GM12891 (cell line): ENCODE data around the gene ARMH1.
A peak's percentile ranks its signal among the peaks of the same experiment; 100 is the strongest.
"Not testable (repeated sequence)": the region's sequence is repeated elsewhere in the genome, so short reads cannot be mapped to it uniquely, and the experiment has no call there.

ENCODE experiments used
- DNase-seq: peaks from one replicate; pipeline ENCODE4 v3.0.0; 2011; ENCODE audit warnings: low spot score; ENCODE audit not compliant: insufficient read length
- FAIRE-seq: peaks from 2 replicates; lab custom pipeline; 2011; peaks lifted over from hg19 to GRCh38; lab: Jason Lieb, UNC
- PAX5 ChIP-seq: IDR thresholded peaks from 2 replicates; pipeline ENCODE4 v1.6.1; 2011; ENCODE audit warnings: low read length, moderate library complexity, mild to moderate bottlenecking; ENCODE audit not compliant: insufficient read depth, severe bottlenecking
- POLR2A ChIP-seq: IDR thresholded peaks from 2 replicates; pipeline ENCODE4 v1.6.1; 2011; ENCODE audit warnings: low read depth, low read length, control low read depth
- POLR2AphosphoS5 ChIP-seq: IDR thresholded peaks from 2 replicates; pipeline ENCODE4 v1.6.1; 2011; ENCODE audit warnings: low read depth, low read length, control low read depth
- POU2F2 ChIP-seq: IDR thresholded peaks from 2 replicates; pipeline ENCODE4 v1.6.1; 2011; ENCODE audit warnings: low read depth, mild to moderate bottlenecking, control low read depth, low read length, moderate library complexity
- SPI1 ChIP-seq: IDR thresholded peaks from 2 replicates; pipeline ENCODE4 v1.6.1; 2011; ENCODE audit warnings: low read depth, low read length, control low read depth
- TAF1 ChIP-seq: IDR thresholded peaks from 2 replicates; pipeline ENCODE4 v1.6.1; 2011; ENCODE audit warnings: low read depth, low read length, control low read depth

ARMH1 gene

DNA sequence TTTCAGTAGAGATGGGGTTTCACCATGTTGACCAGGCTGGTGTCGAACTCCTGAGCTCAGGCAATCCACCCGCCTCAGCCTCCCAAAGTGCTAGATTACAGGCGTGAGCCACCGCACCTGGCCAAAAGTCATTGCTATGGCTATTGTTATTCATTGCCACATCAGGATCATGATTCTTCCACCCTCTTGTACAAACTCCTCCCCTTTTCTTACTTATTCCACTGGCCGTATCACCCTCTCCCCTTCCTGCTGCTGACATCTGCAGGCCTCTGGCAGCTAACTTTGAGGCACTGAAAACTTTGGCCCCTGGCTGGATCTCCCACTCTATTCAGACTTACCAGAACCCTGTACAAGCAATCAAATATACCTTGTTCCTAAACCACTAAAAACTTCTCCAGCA, 11.1 kb upstream of the ARMH1 start:
- TF ChIP-seq POU2F2 (no peak), PAX5 (no peak), POLR2A (no peak), SPI1 (no peak), TAF1 (no peak), POLR2AphosphoS5 (no peak)
- FAIRE-seq (no peak), DNase-seq (no peak)

DNA sequence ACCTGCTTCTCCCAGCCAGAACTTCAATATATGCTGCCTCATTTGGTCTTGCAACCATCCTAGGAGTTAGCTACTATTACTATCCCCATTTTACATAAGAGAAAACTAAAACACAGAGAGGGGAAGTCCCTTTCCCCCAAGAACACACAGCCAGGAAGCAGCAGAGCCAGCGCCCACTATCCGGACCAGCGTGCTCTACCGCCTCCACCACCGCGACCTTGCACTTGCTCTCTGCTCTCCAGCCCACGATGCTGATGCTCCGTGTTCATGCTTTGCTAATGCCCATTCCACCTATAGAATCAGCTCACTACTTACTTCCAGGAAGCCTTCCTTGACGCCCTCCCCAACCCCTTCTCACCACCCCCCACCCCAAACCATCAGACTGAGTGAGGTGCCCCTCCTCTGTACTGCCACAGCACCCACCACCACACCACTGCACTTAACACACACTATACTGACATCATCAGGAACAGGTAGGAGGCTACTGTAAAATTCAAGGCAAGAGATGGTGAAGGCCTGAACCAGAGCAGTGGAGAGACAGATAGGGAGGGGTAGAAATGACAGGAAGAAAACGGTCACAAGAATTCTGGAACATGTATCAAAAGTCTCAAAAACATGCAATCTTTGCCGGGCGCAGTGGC, 9.7 kb upstream of the ARMH1 start:
- DNase-seq (no peak), FAIRE-seq (peak; percentile 98)
- TF ChIP-seq POU2F2 (no peak), PAX5 (no peak)

DNA sequence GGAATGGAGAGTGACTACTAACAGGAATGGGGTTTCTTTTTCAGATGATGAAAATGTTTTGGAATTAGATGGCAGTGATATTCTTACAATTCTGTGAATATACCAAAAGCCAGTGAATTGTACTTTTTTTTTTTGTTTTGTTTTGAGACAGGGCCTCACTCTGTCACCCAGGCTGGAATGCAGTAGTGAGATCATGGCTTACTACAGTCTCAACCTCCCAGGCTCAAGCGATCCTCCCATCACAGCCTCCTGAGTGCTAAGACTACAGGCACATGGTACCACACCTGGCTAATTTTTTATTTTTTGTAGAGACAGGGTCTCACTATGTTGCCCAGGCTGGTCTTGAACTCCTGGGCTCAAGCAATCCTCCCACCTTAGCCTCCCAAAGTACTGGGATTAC, 7.8 kb upstream of the ARMH1 start:
- DNase-seq, FAIRE-seq: not testable (repeated sequence)

DNA sequence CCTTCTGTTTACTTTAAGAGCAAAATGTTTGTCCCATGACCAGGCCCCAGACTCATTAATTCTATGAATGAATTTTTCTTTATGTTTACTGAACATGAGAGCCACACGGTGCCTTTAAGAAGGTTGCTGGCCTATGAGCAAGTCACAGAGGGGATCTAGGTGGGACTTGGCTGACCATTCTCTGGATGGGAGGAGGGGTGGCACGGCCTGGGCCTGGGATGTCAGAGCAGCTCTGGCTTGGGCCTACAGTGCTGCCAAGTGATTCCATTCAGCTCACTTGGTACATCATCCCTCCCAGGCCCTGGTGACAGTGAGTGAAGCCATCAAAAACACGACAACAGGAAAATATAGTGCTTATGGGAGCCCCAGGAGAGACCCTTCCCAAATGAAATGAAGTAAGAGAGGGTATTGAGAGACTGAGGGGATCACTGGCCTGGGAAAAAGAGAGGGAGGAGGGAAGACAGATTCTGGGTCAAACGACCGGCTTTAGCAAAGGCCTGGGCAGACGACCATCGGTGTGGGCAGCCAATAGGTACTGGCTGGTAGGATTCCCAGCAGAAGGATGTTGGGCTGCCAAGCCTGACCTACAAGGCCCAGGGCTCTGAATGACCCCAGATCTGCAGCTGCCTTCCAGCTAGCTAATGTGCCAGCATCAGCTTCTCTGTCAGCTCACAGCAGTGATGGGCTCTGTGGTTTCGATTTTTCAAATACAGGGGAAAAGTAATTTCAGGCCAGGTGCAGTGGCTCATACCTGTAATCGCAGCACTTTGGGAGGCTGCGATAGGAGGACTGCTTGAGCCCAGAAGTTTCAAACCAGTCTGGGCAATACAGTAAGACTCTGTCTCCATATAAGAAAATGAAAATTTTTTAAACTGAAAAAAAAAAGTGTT, 3.5 kb upstream of the ARMH1 start:
- TF ChIP-seq POLR2AphosphoS5: no peak
- TF ChIP-seq SPI1: no peak
- TF ChIP-seq PAX5: no peak
- DNase-seq (no peak), FAIRE-seq (no peak)

DNA sequence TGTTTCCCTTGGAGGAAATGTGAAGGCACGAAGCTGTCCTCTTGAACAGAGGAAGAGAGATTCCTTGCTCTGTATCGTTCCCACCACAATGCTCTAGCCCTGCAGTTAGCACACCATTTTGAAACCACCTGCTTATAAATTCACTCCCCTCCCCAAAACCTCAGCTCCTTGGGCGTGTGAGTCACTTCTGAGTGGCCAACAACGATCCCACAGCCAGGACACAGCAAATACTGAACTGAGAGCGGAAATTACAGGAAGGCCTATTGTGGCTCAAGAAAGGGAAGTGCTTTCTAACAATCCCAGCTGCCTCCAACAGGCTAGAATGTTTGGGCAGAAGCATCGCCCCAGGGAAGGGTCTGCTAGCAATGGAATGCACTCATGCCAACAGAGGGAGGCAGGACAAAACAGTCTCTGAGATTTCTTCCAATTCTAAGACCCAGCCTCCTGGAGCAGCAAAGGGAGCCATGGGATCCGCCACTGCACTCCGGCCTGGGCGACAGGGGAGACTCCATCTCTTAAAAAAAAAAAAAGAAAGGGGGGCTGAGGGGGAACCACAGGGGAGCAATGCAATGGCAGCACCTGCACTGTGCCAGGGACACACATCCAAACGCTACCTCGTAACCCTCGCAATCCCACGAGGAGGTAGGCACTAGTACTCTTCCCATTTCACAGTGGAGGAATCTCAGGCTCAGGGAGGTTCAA, 2.1 kb upstream of the ARMH1 start:
- DNase-seq: no peak
- FAIRE-seq: peak; percentile 91

DNA sequence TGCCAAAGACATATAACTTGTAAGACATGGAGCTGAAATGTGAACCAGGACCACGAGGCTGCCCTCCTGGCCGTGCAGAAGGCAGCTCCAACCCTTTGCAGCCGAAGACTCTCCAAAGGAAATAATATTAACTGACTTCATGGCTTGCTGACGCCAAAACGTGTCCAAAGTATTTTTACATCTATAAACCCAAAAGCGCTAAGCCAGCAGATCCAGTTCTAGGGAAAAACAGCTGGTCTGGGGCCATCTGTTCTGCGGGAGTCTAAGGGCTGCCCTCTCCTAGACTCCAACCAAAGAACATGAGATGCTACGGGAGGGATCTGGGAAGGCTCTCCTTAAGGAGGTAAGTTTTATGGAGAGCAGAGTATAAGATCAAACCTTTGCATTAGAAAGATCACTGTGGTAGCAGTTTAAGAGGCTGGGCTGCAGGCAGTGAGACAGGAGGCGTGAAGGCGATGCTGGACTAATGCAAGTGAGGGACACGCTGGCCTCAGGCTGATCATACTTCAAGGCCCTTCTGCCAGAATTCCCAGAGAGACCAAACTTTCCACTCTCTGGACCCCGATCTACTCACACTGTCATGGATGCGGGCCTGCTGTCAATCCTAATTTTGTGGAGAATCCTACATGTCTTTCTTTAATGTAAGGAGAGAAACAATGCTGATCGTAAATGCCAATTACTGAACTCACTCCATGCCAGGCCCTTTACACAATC, 1.4 kb upstream of the ARMH1 start:
- TF ChIP-seq POU2F2: no peak
- no peak for TF ChIP-seq TAF1
- no peak for TF ChIP-seq POLR2A
- TF ChIP-seq POLR2AphosphoS5: no peak
- TF ChIP-seq SPI1: no peak
- no peak for TF ChIP-seq PAX5
- DNase-seq: no peak
- FAIRE-seq: no peak

More for the DNA sequence above, 2.1 kb upstream of the ARMH1 start:
- TF ChIP-seq POLR2AphosphoS5: no peak; the same call in 1 of the 2 replicates
- TF ChIP-seq POU2F2: no peak
- peak; percentile 72 for TF ChIP-seq POLR2A
- no peak for TF ChIP-seq TAF1
- peak; percentile 94 for TF ChIP-seq SPI1
- no peak for TF ChIP-seq PAX5

DNA sequence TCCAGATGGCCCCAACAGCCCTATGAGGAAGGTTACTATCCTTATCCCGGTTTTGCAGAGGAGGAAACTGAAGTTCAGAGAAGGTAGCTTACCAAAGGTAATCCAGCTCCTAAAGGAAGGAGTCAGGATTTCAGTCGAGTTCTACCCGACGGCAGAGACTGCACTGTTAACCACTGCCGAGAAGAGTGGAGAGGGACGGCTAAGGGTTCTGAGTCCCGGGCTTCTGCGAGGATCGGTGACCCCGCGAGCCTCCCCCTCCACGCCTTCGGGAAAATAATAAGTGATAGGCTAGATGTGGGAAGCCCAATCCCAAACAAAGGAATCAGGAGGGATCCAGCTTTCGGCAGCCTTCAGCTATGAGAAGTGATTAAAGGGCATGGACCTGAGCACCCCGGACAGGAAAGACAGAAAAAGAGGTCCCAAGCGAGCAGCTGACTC, 820 bp upstream of the ARMH1 start:
- no peak for DNase-seq
- no peak for FAIRE-seq
- TF ChIP-seq SPI1: no peak
- 0 out of 2 replicates have a peak, but pooled peaks have one; percentile 23 for TF ChIP-seq POLR2AphosphoS5

DNA sequence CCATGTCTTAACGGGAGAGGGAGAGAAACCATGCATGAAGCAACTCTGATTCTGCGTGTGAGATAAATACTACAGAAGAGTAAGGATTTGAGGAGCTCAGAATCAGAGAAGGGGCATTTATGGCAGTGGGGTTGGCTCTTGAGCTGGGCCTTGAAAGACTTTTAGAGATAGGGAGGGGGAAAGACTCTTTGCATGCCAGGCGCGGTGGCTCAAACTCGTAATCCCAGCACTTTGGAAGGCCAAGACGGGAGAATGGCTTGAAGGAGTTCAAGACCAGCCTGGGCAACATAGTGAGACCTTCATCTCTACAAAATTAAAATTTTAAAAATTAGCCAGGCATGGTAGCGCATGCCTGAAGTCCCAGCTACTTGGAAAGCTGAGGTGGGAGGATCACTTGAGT, 672 bp downstream of the ARMH1 start:
- TF ChIP-seq POLR2AphosphoS5 (no peak), SPI1 (no peak), PAX5 (no peak), TAF1 (no peak), POU2F2 (no peak), POLR2A (no peak)
- FAIRE-seq: no peak
- DNase-seq: no peak

DNA sequence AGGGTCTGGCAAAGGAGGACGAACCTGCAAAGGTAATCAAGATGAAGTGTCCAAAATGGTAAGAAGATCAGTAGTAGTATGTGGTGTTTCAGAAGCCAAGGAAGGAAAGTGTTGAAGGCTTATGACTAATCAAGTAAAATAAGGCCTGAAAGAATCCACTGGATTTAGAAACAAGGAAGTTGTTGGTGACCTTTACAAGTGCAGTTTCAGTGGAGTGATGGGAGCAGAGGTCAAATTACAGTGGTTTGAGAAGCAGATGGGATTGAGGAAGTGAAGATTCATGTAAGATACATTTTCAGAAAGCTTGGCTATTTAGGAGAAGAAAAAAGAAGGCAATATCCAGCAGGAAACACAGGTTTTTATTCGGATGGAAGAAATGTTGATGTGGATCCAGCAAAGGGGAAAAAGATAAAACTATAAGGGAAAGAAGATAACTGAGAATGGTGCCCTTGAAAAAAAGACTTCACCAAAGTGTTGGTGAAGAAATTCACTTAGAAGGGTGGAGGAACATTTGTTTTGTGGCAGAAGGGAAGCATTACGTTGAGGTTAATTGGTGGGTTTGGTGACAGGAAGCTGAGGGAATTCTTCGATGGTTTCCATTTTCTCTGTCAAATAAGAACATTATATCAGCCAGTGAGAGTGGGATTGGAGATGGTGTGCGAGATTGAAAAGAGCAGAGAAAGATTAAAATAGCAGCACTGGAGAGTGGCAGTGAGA, 2.1 kb downstream of the ARMH1 start:
- TF ChIP-seq SPI1 (peak; percentile 92), PAX5 (no peak), POU2F2 (no peak), POLR2A (no peak)
- DNase-seq (no peak), FAIRE-seq (peak; percentile 76)
